GM21529 (cell line): ENCODE data around the gene CDKN2B-AS1.

Source experiments
- ATAC-seq: cut with Tn5 transposase; IDR thresholded peaks from one replicate; pipeline ENCODE4 v1.9.1; 2021; ENCODE audit not compliant: unreplicated experiment

The CDKN2B-AS1 gene

DNA sequence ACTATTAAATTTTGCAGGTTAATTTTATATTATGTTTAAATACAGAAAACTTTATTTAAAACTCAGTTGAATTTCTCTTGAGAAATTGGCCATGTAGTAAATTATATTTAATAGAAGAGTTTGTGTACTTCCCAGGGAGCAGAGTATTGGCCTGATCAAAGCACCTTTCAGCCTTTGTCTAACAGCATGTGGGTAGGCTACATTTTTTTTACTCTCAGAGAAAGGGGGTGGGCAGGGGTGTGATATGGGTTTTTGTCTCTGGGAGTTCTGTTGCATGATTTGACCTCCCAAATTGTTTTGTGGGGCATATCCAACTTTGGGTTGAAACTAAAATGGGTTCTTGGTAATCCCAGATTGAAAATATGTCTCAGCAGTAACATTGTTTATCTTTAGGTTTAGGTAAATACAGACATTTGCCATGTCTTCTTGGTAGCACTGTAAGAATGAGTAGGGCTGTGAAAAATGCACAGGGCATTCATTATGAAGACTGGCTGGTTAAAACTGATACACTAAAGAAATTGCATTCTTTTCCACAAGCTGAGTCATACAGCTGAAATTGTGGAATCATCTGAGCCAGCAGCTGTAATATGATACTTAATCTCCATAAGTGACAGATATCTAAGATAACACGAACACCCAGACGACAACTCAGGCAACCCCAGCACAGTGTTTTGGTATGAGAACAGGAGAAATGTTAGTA, 89.9 kb downstream of the CDKN2B-AS1 start:
- no peak for ATAC-seq

DNA sequence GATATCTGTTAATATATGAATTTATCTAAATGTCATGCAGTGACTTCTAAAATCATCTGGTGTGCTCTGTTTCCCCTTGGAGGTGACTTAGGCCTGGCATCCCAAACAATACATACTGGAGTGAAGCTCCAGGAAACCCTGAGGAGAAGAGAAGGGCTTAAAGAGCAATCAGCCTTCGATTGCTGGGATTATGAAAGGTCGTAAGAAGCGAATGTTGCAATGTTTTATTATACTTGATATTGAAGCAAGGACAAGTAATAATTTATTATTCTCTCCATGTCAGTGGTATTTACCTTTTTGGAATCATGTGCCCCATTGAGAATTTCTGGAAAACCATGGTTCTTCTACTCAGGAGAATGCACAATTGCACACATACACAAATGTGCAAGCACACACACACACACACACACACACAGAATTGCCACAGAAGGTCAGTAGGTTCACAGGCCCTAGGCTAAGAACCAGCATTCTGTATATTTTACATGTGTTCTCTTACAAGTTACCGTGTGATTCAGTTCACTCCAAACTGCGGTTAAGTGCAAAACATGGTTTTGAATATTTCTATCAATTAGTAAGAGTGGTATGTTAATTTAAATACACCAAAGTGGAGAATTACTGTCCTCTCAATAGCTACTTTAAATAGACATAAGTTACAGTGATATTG, 93.6 kb downstream of the CDKN2B-AS1 start:
- ATAC-seq: no peak

DNA sequence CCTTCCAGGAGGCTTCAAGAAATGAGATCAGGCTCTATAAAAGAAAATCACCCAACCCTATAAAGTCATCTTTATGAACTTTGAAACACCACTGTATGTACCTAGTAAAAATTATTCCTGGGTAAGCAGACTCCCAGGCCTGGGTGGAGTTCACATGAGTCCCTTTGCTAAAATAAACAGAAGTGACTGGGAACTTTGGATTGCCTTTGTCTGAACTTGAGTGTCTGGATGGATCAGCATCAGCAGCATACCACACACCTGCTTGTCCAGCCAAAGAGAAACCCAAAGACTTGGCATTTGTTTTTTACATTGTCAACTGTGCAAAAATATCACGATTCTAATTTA, 94.1 kb downstream of the CDKN2B-AS1 start:
- ATAC-seq: no peak

DNA sequence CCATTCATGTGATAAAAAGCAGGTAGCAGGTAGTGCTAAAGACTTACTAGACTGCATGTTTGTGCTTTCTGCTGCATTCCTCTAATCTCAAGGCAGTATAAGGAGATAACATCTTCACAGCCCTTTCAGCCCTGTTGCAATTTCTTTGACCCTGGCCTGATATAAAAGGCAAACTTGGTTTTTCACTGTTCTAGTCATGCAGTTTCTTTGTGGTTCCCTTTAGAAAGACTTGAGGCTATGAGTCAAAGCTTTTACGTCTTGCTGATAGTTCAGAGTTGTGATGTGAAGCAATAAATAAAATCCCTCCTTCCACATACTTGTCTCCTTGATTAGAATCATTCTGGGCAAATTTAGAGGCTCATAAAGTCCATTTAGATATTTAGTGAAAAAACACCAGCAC, 103.1 kb downstream of the CDKN2B-AS1 start:
- no peak for ATAC-seq

DNA sequence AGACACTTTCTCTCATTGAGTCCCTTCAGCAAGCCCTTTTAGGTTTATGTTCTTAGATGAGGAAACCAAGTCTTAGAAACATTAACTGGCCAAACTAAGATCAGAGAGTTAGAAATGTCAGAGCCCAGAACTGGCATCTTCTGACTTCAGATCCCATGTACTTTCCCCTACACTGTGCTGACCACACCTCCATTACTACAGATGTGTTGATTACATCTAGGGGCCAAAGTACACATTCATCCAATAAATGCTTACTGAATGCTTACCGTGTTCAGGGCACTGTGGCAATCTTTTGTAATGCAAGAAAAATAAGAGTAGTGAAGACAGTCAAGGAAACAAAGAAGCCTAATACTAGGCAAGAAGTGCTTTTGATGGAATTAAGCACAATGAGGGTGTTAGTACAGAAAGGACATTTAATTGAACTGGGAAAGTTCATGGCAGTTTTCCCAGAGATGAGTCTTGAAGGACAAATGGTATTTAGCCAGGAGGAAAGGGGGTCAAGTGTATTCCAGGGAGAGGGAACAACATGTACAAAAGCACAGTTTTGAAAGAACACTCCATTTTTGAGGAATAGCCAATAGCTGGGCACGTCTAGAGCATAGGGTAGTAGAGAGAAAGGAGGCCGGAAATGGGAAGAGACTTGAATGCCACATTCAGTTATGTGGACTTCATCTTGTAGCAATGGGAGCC, 104.2 kb downstream of the CDKN2B-AS1 start:
- ATAC-seq: no peak

DNA sequence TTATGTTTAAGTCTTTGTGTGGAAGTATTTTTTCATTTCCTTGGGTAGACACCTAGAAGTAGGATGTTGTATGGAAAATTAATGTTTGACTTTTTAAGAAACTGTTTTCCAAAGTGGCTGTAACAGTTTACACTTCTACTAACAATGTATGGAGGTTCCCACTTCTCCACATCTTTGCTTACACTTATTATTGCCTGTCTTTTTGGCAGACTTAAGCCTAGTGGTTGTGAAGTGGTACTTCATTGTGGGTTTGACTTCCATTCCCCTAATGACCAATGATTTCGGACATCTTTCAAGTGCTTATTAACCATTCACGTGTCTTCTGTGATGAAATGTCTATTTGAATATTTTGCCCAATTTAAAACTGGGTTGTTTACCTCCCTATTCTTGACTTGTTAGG, 106.0 kb downstream of the CDKN2B-AS1 start:
- ATAC-seq: no peak

DNA sequence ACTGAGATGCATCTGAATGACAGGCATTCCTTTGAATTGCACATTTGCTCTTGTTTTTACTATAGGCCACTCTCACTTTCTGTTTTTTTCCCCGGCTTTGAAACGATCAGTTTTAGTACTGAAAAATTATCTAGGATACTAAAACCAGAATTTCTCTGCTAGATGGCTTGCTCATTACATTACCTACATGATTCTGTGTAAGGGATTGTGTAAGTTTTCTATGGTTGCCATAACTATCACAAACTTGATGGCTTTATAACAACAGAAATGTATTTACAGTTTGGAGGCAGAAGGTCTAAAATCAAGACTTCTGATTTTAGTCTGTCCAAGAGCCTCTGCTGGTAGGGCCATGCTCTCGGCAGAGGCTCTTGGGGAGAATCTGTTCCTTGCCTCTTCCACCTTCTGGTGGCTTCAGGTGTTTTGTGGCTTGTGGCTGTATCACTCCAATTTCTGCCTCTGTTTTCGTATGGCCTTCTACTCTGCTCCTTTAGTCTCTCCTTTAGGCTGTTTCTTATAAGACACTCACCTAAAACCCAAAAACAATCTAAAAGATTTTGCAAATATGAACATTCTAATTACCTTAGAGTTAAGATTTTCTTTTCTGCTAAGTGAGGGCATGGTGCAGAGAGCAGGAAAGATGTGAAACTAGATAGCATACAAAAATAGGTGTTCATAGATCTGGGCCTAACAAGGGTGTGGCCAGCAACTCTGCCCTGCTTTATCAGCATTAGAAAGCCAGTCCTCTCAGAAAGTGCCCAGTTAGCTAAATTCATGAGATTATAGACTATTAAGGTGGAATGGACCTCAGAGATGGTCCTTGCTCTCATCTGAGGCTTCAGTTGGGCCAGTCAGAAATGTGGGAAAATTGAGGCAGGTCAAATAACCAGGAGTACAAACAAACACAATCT, 107.8 kb downstream of the CDKN2B-AS1 start:
- no peak for ATAC-seq

DNA sequence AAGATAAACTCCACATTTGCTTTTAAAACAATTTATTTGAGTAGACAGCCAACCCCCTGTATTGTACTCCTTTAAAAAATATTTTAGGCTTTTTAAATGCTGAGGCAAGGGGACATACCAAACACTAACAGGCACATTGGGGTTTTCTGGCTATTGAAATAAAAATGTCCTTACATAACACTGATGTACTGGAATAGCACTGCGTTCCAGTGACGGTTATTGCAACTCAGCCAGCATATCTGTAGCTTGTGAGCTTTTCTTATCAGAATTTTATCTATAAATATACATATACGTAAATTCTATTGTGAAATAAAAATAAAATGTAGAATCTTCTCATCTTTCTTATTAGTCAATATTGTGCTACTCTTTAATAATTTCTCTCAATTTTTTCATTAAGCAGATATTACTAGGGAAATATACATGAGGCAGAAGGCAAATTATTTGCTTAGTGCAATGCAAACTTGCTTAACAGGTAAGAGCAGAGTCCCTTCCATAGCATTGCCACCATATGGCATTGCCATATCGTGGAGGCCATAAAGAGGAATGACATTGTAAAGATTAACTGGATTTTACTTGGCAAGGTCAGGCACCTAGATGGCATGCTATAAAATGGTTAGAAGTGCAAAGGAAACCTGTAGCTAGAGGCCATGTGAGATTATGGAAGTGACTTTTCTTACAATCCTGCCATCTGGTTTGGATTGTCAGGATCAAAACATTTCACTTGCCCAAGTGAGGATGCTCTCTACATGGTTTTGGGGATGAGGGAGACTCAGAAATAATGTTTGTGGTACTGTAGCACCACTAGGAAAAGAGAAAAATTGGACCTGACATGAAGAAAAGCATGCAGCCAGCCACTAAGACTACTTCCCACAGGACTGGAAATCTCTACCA, 109.3 kb downstream of the CDKN2B-AS1 start:
- ATAC-seq: no peak

DNA sequence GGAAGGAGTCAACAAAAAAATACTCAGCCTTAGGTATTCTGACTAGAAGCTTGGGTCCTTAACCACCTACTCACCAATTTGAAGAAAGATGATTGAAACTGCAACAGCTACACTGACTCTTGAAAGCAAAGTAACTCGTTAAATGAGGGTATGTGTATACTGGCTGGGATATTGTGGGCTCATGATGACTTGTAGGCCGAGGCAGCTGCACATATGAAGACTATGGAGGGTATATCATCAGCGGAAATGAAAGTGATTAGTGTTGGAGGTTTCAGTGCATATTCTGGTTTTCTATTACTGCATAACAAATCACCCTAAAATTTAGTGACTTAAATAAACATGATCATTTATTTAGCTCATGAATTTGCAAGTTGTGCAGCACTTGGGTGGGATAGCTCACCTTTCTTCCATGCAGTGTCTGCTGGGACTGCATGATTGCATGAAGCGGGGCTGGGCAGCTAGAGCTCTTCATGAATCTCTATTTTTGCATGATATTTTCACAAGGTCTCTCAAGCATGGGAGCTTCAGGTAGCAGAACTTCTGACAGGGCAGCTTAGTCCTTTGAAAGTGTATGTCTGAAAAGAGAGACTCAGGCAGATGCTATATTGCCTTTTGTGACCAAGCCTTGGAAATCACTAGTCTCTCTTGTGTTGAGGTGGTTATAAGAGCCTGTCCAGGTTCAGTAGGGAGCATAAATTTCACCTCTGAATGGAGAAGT, 110.6 kb downstream of the CDKN2B-AS1 start:
- peak; percentile 97 for ATAC-seq

DNA sequence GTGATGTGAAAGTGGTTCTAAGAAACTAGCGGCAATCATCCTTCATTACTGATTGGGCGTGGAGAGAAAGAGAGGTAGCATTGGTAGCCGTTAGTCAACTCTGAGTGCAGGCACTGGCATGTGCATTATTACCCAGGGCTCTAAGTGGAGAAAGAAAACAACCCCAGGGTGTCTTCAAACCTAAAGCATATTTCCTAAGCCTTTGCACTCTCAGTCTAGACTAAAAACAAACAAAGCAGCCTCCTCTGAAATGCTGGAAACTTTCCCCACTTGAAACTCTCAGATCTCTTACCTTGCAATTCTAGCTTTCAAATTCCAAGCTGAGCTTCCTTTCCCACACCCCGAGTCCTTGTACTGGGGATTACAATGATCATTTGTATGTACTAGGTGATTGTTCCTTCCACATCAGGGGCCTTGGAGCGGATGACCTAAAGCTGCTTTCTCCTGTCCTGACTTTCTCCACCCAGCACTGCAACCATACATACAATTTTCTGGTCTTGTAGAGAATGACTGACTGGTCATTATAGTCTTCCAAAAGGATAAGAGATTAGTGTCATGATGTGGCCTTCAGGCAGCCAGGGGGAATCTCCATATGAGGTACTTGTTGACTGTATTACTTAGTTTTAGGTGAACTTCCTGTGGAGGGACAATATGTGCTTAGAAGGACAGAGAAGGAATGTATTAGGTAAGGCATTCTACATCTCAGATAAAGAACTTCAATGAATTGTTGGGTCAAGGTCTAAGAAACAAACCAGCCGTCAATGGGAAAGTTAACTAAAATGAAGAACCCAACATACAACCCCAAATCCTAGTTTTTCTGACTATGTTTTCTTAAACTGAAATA, 112.8 kb downstream of the CDKN2B-AS1 start:
- ATAC-seq: no peak

DNA sequence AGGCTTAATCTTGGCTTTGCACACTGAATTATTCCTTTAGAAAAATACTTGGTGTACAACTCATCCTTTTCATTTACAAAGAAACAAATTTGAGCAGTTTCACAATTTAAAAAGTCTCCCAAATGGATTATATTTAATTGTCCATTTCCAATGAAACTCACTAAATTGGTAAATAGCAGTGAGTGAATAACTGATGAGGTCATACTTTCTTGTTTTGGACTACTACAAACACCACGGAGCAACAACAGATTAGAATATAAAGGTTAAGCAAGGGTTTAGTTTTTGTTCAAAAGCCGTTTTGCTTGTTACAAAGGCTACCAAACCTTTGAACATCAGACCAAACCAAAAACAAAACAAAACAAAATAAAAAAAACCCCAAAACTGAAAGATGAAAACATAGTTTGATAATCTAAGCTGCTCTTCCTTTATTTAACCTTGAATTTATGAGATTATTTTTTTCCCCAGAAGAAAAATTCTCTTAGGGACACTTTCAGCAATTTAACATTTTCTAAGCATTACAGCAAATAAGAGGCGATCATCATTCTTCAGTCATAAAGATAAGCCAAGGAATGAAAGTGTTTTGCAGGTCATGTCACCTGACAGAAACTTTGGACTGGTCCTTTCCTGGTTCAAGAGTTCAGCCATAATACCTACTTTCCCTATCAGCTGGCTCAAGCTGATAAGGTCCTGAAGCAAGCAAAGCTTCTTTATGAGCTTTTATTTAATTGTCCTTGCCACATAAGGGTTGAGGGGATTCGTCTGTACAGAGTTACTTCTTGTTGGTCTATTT, 114.2 kb downstream of the CDKN2B-AS1 start:
- no peak for ATAC-seq

DNA sequence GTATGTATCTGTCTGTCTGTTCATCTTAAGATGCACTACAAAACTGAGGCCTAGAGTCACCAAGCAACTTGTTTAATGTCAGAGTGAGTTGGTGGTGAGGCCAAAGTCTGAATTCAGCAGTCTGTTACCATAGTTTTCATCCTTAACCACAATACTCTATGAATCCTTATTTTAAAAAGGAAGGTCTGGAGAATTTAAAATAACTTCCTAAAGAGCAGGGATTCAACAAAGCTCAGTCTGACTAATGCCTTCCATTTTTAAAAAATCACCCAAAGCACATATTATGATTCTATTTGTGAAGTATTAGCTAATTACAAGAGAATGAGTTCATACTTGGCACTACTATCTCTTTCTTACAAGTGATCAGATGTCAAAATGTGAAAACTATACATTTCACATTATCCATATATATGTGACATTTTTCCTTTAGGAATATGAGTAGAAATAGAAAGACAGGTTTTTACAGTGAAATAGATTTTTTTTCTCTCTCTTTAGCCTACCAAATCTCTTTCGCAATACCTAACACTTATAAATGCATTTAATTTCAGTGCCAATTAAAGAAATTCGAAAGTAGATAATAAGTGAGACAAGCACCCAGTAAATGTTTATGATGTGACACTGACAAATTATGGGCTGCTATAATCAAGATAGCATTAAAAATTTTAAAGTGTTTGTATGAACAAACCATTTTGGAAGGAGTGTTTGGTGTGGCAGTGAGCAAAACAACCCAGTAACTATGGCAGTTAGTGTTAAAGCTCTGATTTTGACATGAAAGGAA, 116.8 kb downstream of the CDKN2B-AS1 start:
- no peak for ATAC-seq

DNA sequence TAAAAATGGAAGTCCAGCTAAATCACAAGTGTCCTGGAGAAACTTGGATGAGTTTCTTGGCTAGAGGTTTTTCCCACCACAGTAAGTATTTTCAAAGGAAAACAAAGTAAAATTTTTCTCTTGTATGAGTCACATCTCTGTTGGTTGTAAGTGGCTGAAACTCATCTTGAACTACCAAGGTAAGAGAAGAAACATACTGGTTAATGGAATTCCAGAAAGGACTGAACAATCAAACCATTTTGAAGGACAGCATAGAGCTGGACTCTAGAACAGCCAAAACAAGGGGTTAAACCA, 117.3 kb downstream of the CDKN2B-AS1 start:
- ATAC-seq: no peak

DNA sequence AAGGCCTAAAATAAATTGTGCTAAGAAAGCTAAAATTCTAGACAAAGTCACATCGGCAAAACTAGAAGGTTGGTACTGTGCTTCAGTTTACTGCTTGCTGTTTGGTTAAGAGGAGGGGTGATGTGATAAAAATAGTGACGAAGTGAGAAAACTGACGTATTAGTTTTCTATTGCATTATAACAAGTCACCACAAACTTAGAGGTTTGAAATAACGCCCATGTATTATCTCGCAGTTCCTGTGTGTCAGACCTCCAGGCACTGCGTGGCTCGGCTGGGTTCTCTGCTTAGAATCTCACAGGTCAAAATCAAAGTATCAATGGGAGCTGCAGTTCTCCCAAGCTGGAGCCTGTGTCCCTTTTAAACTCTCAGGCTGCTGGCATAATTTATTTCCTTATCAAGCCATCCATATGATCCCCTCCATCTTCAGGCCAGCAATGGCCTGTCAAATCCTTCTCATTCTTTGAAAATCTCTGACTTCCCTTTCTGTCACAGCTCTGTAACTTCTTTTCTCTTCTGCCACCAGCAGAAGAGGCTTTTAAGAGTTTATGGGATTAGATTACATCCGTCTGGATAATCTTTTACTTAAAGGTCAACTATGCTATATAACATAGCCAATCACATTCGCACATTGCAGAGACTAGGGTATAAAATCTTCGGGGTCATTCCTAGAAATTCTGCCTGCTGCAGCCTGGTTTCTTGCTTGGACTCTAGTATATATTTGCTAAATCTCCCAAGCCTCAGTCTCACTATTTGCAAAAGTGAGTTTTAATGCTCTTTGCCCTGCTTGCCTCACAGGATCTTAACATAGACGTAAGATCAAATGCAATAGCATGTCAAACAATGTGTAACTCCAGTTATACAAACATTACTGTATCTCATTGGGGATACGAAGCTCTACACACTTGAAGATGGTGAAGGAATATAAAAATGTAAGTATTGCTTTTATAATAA, 118.6 kb downstream of the CDKN2B-AS1 start:
- no peak for ATAC-seq

DNA sequence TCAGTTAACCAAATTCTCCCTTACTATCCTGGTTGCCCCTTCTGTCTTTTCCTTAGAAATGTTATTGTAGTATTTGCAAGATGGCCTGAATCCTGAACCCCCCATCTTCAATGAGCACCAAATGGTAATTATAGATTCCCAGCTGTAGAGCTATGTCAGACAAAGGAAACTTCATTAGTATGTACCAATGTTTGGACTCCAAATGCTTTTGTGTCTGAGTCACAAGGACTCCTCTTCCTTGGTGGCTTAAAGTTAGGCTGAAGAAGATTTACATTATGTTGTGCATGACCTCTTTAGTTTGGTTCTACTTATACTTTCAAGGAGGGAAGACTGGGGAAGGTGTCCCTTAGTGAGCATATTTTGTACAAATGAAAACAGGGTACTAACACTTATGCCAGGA, 120.4 kb downstream of the CDKN2B-AS1 start:
- no peak for ATAC-seq

DNA sequence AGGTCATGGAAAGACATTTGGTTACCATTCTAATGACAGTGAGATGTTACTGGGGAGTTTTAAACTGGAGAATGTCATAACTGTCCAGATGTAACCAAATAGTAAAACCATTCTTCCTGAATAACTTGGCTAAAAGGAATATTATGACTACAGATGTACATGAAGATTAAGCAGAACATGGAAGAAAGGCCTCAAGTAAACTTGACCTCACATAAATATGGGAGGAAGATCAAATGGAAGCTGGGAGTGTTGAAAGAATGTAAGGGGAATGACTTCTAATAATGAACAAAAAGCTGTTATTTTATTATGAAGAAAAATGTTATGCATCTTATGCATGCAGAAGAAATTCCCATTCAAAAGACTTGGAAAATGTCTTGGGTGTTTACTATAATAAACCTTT, 122.2 kb downstream of the CDKN2B-AS1 start:
- ATAC-seq: no peak
